ENCODE measurements around the gene CD164L2.
"Not testable (repeated sequence)": the region's sequence is repeated elsewhere in the genome, so short reads cannot be mapped to it uniquely, and the experiment has no call there.

Gene CD164L2

GRCh38 chr1:27383039-27383605, at the start of gene CD164L2:
Gene CD164L2, minus strand, starts transcription at chr1:27383333. Its CDS starts 94 bp downstream, at chr1:27383239.
- peak; percentile 84 for DNase-seq

GRCh38 chr1:27432725-27433124, 49.6 kb upstream of the CD164L2 start:
- DNase-seq, result not testable (repeated sequence)

- DNase-seq, result no peak
Measured at GRCh38 chr1:27431601-27431940, 48.4 kb upstream of the CD164L2 start.

GRCh38 chr1:27430903-27431600, 47.9 kb upstream of the CD164L2 start:
- peak; percentile 65 for DNase-seq

- DNase-seq, result no peak
Measured at GRCh38 chr1:27429029-27429425, 45.9 kb upstream of the CD164L2 start.

- DNase-seq, result peak; percentile 66
Measured at GRCh38 chr1:27428316-27429028, 45.3 kb upstream of the CD164L2 start.

GRCh38 chr1:27427816-27428315, 44.7 kb upstream of the CD164L2 start:
- no peak for DNase-seq

GRCh38 chr1:27427329-27427728, 44.2 kb upstream of the CD164L2 start:
- DNase-seq, result no peak

GRCh38 chr1:27423709-27424108, 40.6 kb upstream of the CD164L2 start:
- no peak for DNase-seq

GRCh38 chr1:27418326-27419185, 35.4 kb upstream of the CD164L2 start:
- DNase-seq, result peak; percentile 85

GRCh38 chr1:27417713-27418112, 34.6 kb upstream of the CD164L2 start:
- no peak for DNase-seq

- peak; percentile 79 for DNase-seq
Measured at GRCh38 chr1:27416387-27417111, 33.4 kb upstream of the CD164L2 start.

GRCh38 chr1:27414091-27414490, 31.0 kb upstream of the CD164L2 start:
- DNase-seq, result no peak

GRCh38 chr1:27413004-27413403, 29.9 kb upstream of the CD164L2 start:
- DNase-seq, result no peak

- no peak for DNase-seq
Measured at GRCh38 chr1:27412502-27412901, 29.4 kb upstream of the CD164L2 start.

GRCh38 chr1:27410709-27411108, 27.6 kb upstream of the CD164L2 start:
- DNase-seq, result no peak

- no peak for DNase-seq
Measured at GRCh38 chr1:27409669-27410068, 26.5 kb upstream of the CD164L2 start.

GRCh38 chr1:27408151-27408550, 25.0 kb upstream of the CD164L2 start:
- no peak for DNase-seq

GRCh38 chr1:27406791-27407190, 23.7 kb upstream of the CD164L2 start:
- not testable (repeated sequence) for DNase-seq

GRCh38 chr1:27406362-27406680, 23.2 kb upstream of the CD164L2 start:
- no peak for DNase-seq

- DNase-seq, result not testable (repeated sequence)
Measured at GRCh38 chr1:27405598-27406361, 22.6 kb upstream of the CD164L2 start.

- DNase-seq, result no peak
Measured at GRCh38 chr1:27405074-27405473, 21.9 kb upstream of the CD164L2 start.

Data from activated effector memory CD4-positive, alpha-beta T cell treated with anti-CD3 and anti-CD28 coated beads, Interleukin-2, amount 50 U/mL, for 16 hours (primary cell).